H9 (cell line): ENCODE results near the gene CROCC. TPM values are rescaled to one million over a fixed set of nuclear protein-coding genes. Genes with fewer than 3 reads are reported as not detected.

Experiments
- DNase-seq: peaks from one replicate; pipeline ENCODE4 v3.0.0-alpha.2; 2017
- H2AFZ ChIP-seq: one replicate; pipeline ENCODE4 v1.6.1; 2013; ENCODE audit warnings: mild to moderate bottlenecking, low read length, control low read depth, moderate library complexity
- H2AK5ac ChIP-seq: 2 replicates; pipeline ENCODE4 v1.6.1; 2013; ENCODE audit warnings: low read length, control low read depth, mixed read lengths; ENCODE audit not compliant: insufficient read length
- H2BK120ac ChIP-seq: one replicate; pipeline ENCODE4 v1.6.1; 2013; ENCODE audit warnings: low read depth, mild to moderate bottlenecking, low read length, control low read depth, inconsistent platforms; ENCODE audit not compliant: poor library complexity, severe bottlenecking
- H2BK12ac ChIP-seq: 2 replicates; pipeline ENCODE4 v1.6.1; 2013; ENCODE audit warnings: low read length, control low read depth, mixed read lengths, low read depth; ENCODE audit not compliant: insufficient read length
- H2BK15ac ChIP-seq: 2 replicates; pipeline ENCODE4 v1.6.1; 2013; ENCODE audit warnings: low read depth, low read length, control low read depth
- H2BK20ac ChIP-seq: one replicate; pipeline ENCODE4 v1.6.1; 2013; ENCODE audit warnings: low read depth, mild to moderate bottlenecking, low read length, control low read depth, inconsistent platforms; ENCODE audit not compliant: poor library complexity, severe bottlenecking
- H2BK5ac ChIP-seq: 2 replicates; pipeline ENCODE4 v1.6.1; 2013; ENCODE audit warnings: low read length, control low read depth, mixed read lengths; ENCODE audit not compliant: insufficient read length
- H3K14ac ChIP-seq: 2 replicates; pipeline ENCODE4 v1.6.1; 2013; ENCODE audit warnings: low read length, control low read depth; ENCODE audit not compliant: insufficient read depth
- H3K18ac ChIP-seq: 2 replicates; pipeline ENCODE4 v1.6.1; 2013; ENCODE audit warnings: low read depth, mild to moderate bottlenecking, mixed read lengths, low read length, control low read depth; ENCODE audit not compliant: insufficient read length
- H3K23ac ChIP-seq: 2 replicates; pipeline ENCODE4 v1.6.1; 2013; ENCODE audit warnings: low read length, control low read depth, mixed read lengths, low read depth; ENCODE audit not compliant: insufficient read length
- H3K23me2 ChIP-seq: 2 replicates; pipeline ENCODE4 v1.6.1; 2013; ENCODE audit warnings: low read depth, mild to moderate bottlenecking, mixed read lengths, low read length, control low read depth; ENCODE audit not compliant: insufficient read length, poor library complexity, severe bottlenecking
- H3K27ac ChIP-seq: 2 replicates; pipeline ENCODE4 v1.5.1; 2013; ENCODE audit warnings: low read length, control low read depth, mixed read lengths, low read depth; ENCODE audit not compliant: insufficient read length
- H3K27me3 ChIP-seq: 2 replicates; pipeline ENCODE4 v1.6.1; 2013; ENCODE audit warnings: low read length, control low read depth, inconsistent platforms; ENCODE audit not compliant: insufficient read depth
- H3K4ac ChIP-seq: 2 replicates; pipeline ENCODE4 v1.6.1; 2013; ENCODE audit warnings: low read depth, mild to moderate bottlenecking, control low read depth, inconsistent platforms, low read length, moderate library complexity
- H3K4me1 ChIP-seq: 2 replicates; pipeline ENCODE4 v1.6.1; 2013; ENCODE audit warnings: low read length, control low read depth, inconsistent platforms; ENCODE audit not compliant: insufficient read depth
- H3K4me2 ChIP-seq: 2 replicates; pipeline ENCODE4 v1.6.1; 2013; ENCODE audit warnings: low read length, control low read depth, mixed read lengths; ENCODE audit not compliant: insufficient read length, insufficient read depth
- H3K56ac ChIP-seq: 2 replicates; pipeline ENCODE4 v1.6.1; 2013; ENCODE audit warnings: low read depth, mild to moderate bottlenecking, mixed read lengths, low read length, control low read depth; ENCODE audit not compliant: insufficient read length
- H3K79me1 ChIP-seq: 2 replicates; pipeline ENCODE4 v1.6.1; 2013; ENCODE audit warnings: low read depth, mild to moderate bottlenecking, moderate library complexity, low read length, control low read depth, inconsistent platforms; ENCODE audit not compliant: insufficient read depth, poor library complexity, severe bottlenecking
- H3K79me2 ChIP-seq: 2 replicates; pipeline ENCODE4 v1.6.1; 2013; ENCODE audit warnings: low read length, control low read depth, inconsistent platforms; ENCODE audit not compliant: insufficient read depth
- H3K9ac ChIP-seq: 2 replicates; pipeline ENCODE4 v1.6.1; 2013; ENCODE audit warnings: low read length, control low read depth, mixed read lengths; ENCODE audit not compliant: insufficient read length; ENCODE audit errors: extremely low read depth
- H3K9me3 ChIP-seq: one replicate; pipeline ENCODE4 v1.6.1; 2013; ENCODE audit warnings: low read depth, low read length, inconsistent platforms; ENCODE audit not compliant: control insufficient read depth
- H3T11ph ChIP-seq: one replicate; pipeline ENCODE4 v1.6.1; 2013; ENCODE audit warnings: mild to moderate bottlenecking, low read length, control low read depth, inconsistent platforms
- H4K20me1 ChIP-seq: one replicate; pipeline ENCODE4 v1.6.1; 2013; ENCODE audit not compliant: control insufficient read depth, insufficient read length, insufficient read depth
- H4K5ac ChIP-seq: 2 replicates; pipeline ENCODE4 v1.6.1; 2013; ENCODE audit warnings: low read depth, mild to moderate bottlenecking, mixed read lengths, low read length, control low read depth; ENCODE audit not compliant: insufficient read length
- H4K8ac ChIP-seq: replicated peaks from 2 replicates; pipeline ENCODE4 v1.6.1; 2013; ENCODE audit warnings: low read length, control low read depth, mixed read lengths, low read depth; ENCODE audit not compliant: insufficient read length
- H4K91ac ChIP-seq: 2 replicates; pipeline ENCODE4 v1.6.1; 2013; ENCODE audit warnings: low read depth, mild to moderate bottlenecking, moderate library complexity, mixed read lengths, low read length, control low read depth; ENCODE audit not compliant: insufficient read length
- H3K27ac Mint-ChIP-seq, 3 experiments: 2 replicates in 2 of 3; 3 replicates in 1 of 3; pipeline ENCODE4 v1.8.0; 2020 to 2021; ENCODE audit warnings: mixed read lengths in 3 of 3, mild to moderate bottlenecking in 1 of 3, moderate library complexity in 1 of 3
- H3K27me3 Mint-ChIP-seq: 2 replicates; pipeline ENCODE4 v1.8.0; 2021; ENCODE audit warnings: low read depth, mild to moderate bottlenecking, moderate library complexity, mixed read lengths
- H3K36me3 Mint-ChIP-seq, 3 experiments: 2 replicates in 2 of 3; 3 replicates in 1 of 3; pipeline ENCODE4 v1.8.0; 2020 to 2021; ENCODE audit warnings: low read depth in 3 of 3, mixed read lengths in 3 of 3; ENCODE audit not compliant: insufficient read depth in 1 of 3
- H3K4me1 Mint-ChIP-seq, 2 experiments: 2 replicates each; pipeline ENCODE4 v1.8.0; 2020; ENCODE audit warnings: mixed read lengths in 2 of 2
- H3K4me3 Mint-ChIP-seq, 2 experiments: 2 replicates in 1 of 2; 3 replicates in 1 of 2; pipeline ENCODE4 v1.8.0; 2020 to 2021; ENCODE audit warnings: mild to moderate bottlenecking in 2 of 2, mixed read lengths in 2 of 2, moderate library complexity in 1 of 2
- H3K9me3 Mint-ChIP-seq, 2 experiments: 2 replicates in 1 of 2; 3 replicates in 1 of 2; pipeline ENCODE4 v1.8.0; 2020; ENCODE audit warnings: mild to moderate bottlenecking in 2 of 2, mixed read lengths in 2 of 2, moderate library complexity in 1 of 2
- WGBS: extraction: QIAGEN DNeasy Blood & Tissue Kit; methylation state at CpG from one replicate; pipeline ENCODE4 v1.1.7; 2013; ENCODE audit warnings: missing lambda C conversion rate, low lambda C conversion rate, mixed read lengths; ENCODE audit not compliant: insufficient read length; ENCODE audit errors: extremely low coverage; 5-methylcytosine and 5-hydroxymethylcytosine counted together
- total RNA-seq: library from RNA; stranded (reverse); gene quantifications from 2 replicates; pipeline ENCODE4 v1.2.1, GENCODE V29; 2021
- TF ChIP-seq, protein P1 (sequence below): fragments of 200-600 bp; sonication (generic); conservative IDR thresholded peaks from 3 replicates; pipeline ENCODE4 v1.8.0; 2021; ENCODE audit warnings: antibody characterized with exemption, mild to moderate bottlenecking

The CROCC gene
- total RNA-seq, 1 experiment from 2014 or later: 40.7 TPM

DNA sequence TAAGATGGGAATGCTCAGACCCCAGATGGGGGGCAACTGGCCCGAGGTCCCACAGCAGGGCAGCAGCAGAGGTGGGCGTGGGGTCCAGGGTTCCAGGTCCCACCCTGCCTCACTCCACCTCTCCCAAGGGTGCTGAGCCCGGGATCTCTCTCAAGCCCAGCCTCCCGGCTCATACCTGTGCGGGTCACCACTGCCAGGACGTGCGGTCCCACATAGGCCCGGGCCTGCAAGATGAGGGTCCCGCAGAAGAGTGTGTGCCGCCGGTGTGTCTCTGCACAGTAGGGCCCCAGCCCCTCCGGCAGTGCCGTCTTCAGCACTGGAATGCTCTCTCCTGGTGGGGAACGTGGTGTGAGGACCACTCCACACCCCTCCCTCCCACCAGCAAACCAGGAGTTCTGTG is 75.1 kb downstream of the CROCC start:
- TF ChIP-seq, protein P1, sequence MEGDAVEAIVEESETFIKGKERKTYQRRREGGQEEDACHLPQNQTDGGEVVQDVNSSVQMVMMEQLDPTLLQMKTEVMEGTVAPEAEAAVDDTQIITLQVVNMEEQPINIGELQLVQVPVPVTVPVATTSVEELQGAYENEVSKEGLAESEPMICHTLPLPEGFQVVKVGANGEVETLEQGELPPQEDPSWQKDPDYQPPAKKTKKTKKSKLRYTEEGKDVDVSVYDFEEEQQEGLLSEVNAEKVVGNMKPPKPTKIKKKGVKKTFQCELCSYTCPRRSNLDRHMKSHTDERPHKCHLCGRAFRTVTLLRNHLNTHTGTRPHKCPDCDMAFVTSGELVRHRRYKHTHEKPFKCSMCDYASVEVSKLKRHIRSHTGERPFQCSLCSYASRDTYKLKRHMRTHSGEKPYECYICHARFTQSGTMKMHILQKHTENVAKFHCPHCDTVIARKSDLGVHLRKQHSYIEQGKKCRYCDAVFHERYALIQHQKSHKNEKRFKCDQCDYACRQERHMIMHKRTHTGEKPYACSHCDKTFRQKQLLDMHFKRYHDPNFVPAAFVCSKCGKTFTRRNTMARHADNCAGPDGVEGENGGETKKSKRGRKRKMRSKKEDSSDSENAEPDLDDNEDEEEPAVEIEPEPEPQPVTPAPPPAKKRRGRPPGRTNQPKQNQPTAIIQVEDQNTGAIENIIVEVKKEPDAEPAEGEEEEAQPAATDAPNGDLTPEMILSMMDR: no peak
- H2BK5ac ChIP-seq: no peak overlapping the region
- no peak overlapping the region for H3K18ac ChIP-seq
- no peak overlapping the region for H4K8ac ChIP-seq
- H3K14ac ChIP-seq: no peak overlapping the region
- H3K4me3 Mint-ChIP-seq: no peak overlapping the region
- no peak overlapping the region for H2AK5ac ChIP-seq
- no peaks in the 10 kb centered on the region for H3K9me3 ChIP-seq
- no peak for DNase-seq
- no peaks in the 10 kb centered on the region for H3K79me1 ChIP-seq
- no peaks in the 10 kb centered on the region for H3K4me1 Mint-ChIP-seq
- no peak overlapping the region for H2AFZ ChIP-seq
- H4K91ac ChIP-seq: no peak overlapping the region
- H3K4ac ChIP-seq: no peak overlapping the region
- no peak overlapping the region for H3K56ac ChIP-seq
- H3K9me3 Mint-ChIP-seq: no peaks in the 10 kb centered on the region
- no peaks in the 10 kb centered on the region for H4K20me1 ChIP-seq
- H3K23ac ChIP-seq: no peak overlapping the region
- H3K4me1 ChIP-seq: no peaks in the 10 kb centered on the region
- no peak overlapping the region for H3K4me2 ChIP-seq
- no peak overlapping the region for H3K27ac ChIP-seq
- no peaks in the 10 kb centered on the region for H3K27me3 ChIP-seq
- H3K36me3 Mint-ChIP-seq: peaks cover 13 to 35% (median 32%) of the 10 kb centered on the region in 3 experiments
- no peaks in the 10 kb centered on the region for H3K79me2 ChIP-seq
- no peak overlapping the region for H2BK12ac ChIP-seq
- H3K27me3 Mint-ChIP-seq: no peaks in the 10 kb centered on the region
- no peak overlapping the region for H3K27ac Mint-ChIP-seq
- no peaks in the 10 kb centered on the region for H3K23me2 ChIP-seq
- WGBS: no CpG with 5 or more reads among the region's 14 CpGs
- H2BK15ac ChIP-seq: no peak overlapping the region
- H2BK120ac ChIP-seq: no peak overlapping the region
- no peak overlapping the region for H3T11ph ChIP-seq
- H2BK20ac ChIP-seq: no peak overlapping the region
- no peak overlapping the region for H3K9ac ChIP-seq
- no peak overlapping the region for H4K5ac ChIP-seq
